K562 (cell line): ENCODE results near the gene CCPG1. TPM values are rescaled to one million over a fixed set of nuclear protein-coding genes. Genes with fewer than 3 reads are reported as not detected.
A peak's percentile ranks its signal among the peaks of the same experiment; 100 is the strongest.

ENCODE experiments used
- ATAC-seq: fragments of 200-7000 bp; cut with Tn5 transposase; 3 replicates; pipeline ENCODE4 v1.9.1; 2020; ENCODE audit warnings: moderate library complexity
- BruUV-seq: library from RNA; stranded (reverse); fragments of 400-500 nt; replicated peaks from 2 replicates; lab custom pipeline; 2021; lab: Mats Ljungman, UMichigan
- CTCF ChIA-PET: fragments of 300-600 bp; formaldehyde crosslinking; extraction: SDS; loops from one replicate; lab custom pipeline; 2021; ENCODE audit warnings: low intra/inter-chr PET ratio; lab: Yijun Ruan, JAX
- POLR2A ChIA-PET: fragments of 300-600, 350-650 bp; sonication (Branson Sonifier 250); formaldehyde crosslinking; extraction: SDS; loops from one replicate; lab custom pipeline; 2021; ENCODE audit warnings: antibody characterized with exemption, inconsistent platforms; lab: Yijun Ruan, JAX
- DNase-seq, 4 experiments: peaks; one replicate each; pipeline versions ENCODE4 v3.0.0 to v3.0.0-alpha.2; 2011 to 2018; ENCODE audit warnings: low spot score in 3 of 4, mixed read lengths in 3 of 4; ENCODE audit errors: extremely low read depth in 1 of 4
- FAIRE-seq: peaks from 2 replicates; lab custom pipeline; 2011; peaks lifted over from hg19 to GRCh38; lab: Jason Lieb, UNC
- H2AFZ ChIP-seq: 2 replicates; pipeline ENCODE4 v1.6.0; 2011; ENCODE audit warnings: low read depth, low read length, control low read depth, inconsistent platforms
- H3K27ac ChIP-seq: fragments of 200-600 bp; 3 replicates; pipeline ENCODE4 v1.8.0; 2011; ENCODE audit warnings: low read depth, mild to moderate bottlenecking, control low read depth, inconsistent platforms, low read length, moderate library complexity, mixed read lengths; ENCODE audit errors: extremely low read depth
- H3K27me3 ChIP-seq, 2 experiments: fragments of 300-600 bp in 1 of 2; 2 replicates in 1 of 2; 3 replicates in 1 of 2; pipeline versions ENCODE4 v1.6.0 to v1.8.0; 2011; ENCODE audit warnings: inconsistent platforms in 2 of 2, low read length in 2 of 2, mild to moderate bottlenecking in 1 of 2, mixed read lengths in 1 of 2, moderate library complexity in 1 of 2; ENCODE audit not compliant: control insufficient read depth in 2 of 2, insufficient read depth in 2 of 2
- H3K36me3 ChIP-seq: fragments of 300-600 bp; 3 replicates; pipeline ENCODE4 v1.8.0; 2011; ENCODE audit warnings: mild to moderate bottlenecking, low read length, inconsistent platforms; ENCODE audit not compliant: control insufficient read depth, insufficient read depth
- H3K4me1 ChIP-seq, 2 experiments: fragments of 200-600 bp in 1 of 2; replicated peaks in 1 of 2; 2 replicates in 1 of 2; 3 replicates in 1 of 2; pipeline versions ENCODE4 v1.5.1 to v1.8.0; 2011; ENCODE audit warnings: inconsistent platforms in 2 of 2, low read length in 2 of 2, mild to moderate bottlenecking in 1 of 2, mixed read lengths in 1 of 2, moderate library complexity in 1 of 2; ENCODE audit not compliant: control insufficient read depth in 2 of 2, insufficient read depth in 2 of 2
- H3K4me2 ChIP-seq: 2 replicates; pipeline ENCODE4 v1.6.1; 2011; ENCODE audit warnings: low read length, control low read depth, inconsistent platforms, mixed read lengths; ENCODE audit not compliant: insufficient read depth
- H3K4me3 ChIP-seq: fragments of 200-600 bp; sonication (generic), shearing (Covaris generic); 2 replicates; pipeline ENCODE4 v1.5.1; 2016; ENCODE audit warnings: control low read depth, inconsistent platforms
- H3K79me2 ChIP-seq: fragments of 200-600 bp; 3 replicates; pipeline ENCODE4 v1.8.0; 2011; ENCODE audit warnings: low read length, inconsistent platforms; ENCODE audit not compliant: control insufficient read depth, insufficient read depth
- H3K9ac ChIP-seq, 2 experiments: 2 replicates each; pipeline versions ENCODE4 v1.6.0 to v1.6.1; 2011; ENCODE audit warnings: low read depth in 2 of 2, low read length in 2 of 2, control low read depth in 1 of 2, inconsistent platforms in 1 of 2, mild to moderate bottlenecking in 1 of 2, mixed read lengths in 1 of 2; ENCODE audit not compliant: insufficient read depth in 1 of 2
- H3K9me1 ChIP-seq: one replicate; pipeline ENCODE4 v1.6.0; 2011; ENCODE audit warnings: inconsistent platforms, mild to moderate bottlenecking, low read length, moderate library complexity; ENCODE audit not compliant: control insufficient read depth, insufficient read depth
- H3K9me3 ChIP-seq: replicated peaks from 2 replicates; pipeline ENCODE4 v1.5.1; 2011; ENCODE audit warnings: low read depth, low read length, inconsistent platforms; ENCODE audit not compliant: control insufficient read depth, insufficient read depth
- H4K20me1 ChIP-seq: replicated peaks from 2 replicates; pipeline ENCODE4 v1.6.1; 2011; ENCODE audit warnings: low read length, inconsistent platforms, mixed read lengths; ENCODE audit not compliant: control insufficient read depth, insufficient read depth
- CXXC5 ChIP-seq: fragments of 250-450 bp; sonication (Bioruptor Pico); IDR thresholded peaks from 2 replicates; pipeline ENCODE4 v1.8.0; 2022; ENCODE audit warnings: inconsistent platforms, mild to moderate bottlenecking, moderate library complexity
- GABPB2 ChIP-seq: fragments of 250-450 bp; sonication (Bioruptor Pico); conservative IDR thresholded peaks from 2 replicates; pipeline ENCODE4 v1.5.1; 2021; ENCODE audit warnings: mild to moderate bottlenecking
- RAD51 ChIP-seq: fragments of 450-650 bp; IDR thresholded peaks from 2 replicates; pipeline ENCODE4 v1.7.1; 2016; ENCODE audit warnings: low read depth, mild to moderate bottlenecking, borderline replicate concordance
- RBM34 ChIP-seq: fragments of 200-400 bp; formaldehyde crosslinking; IDR thresholded peaks from 2 replicates; pipeline ENCODE4 v1.6.1; 2018; ENCODE audit warnings: low read length, borderline replicate concordance; ENCODE audit not compliant: insufficient read depth
- WGBS: fragments of 100-300 bp; shearing (Covaris generic); methylation state at CpG from one replicate; pipeline ENCODE4 v1.1.6; 2016; ENCODE audit warnings: low coverage, mixed read lengths; ENCODE audit not compliant: insufficient coverage; ENCODE audit errors: missing lambda C conversion rate; 5-methylcytosine and 5-hydroxymethylcytosine counted together
- in situ Hi-C: fragments of 300-500 bp; cut with MboI; formaldehyde crosslinking; loops from 4 replicates; pipeline ENCODE4 v1.15.0; 2018; ENCODE audit warnings: inconsistent platforms, mixed read lengths
- intact Hi-C: fragments of 100-400 bp; cut with micrococcal nuclease; formaldehyde crosslinking; loops from 2 replicates; pipeline ENCODE4 v1.14.2; 2022
- polyA plus RNA-seq, 8 experiments: library from polyadenylated mRNA; depleted of rRNA in 4 of 8; stranded (reverse) in 5 of 8; unstranded in 3 of 8; fragments of >200 nt; fragmentation: Nextera tagmentation in 2 of 8; fragmentation: Illumina TruSeq in 1 of 8; extraction: Ambion mirVana in 2 of 8; extraction: Trizol in 1 of 8; gene quantifications; 2 replicates each; pipeline versions ENCODE4 v1.2.1 to v1.2.3, GENCODE V29; 2011 to 2014; ENCODE audit warnings: inconsistent platforms in 1 of 8, missing spikeins in 1 of 8
- total RNA-seq, 7 experiments: library from RNA; depleted of rRNA in 6 of 7; stranded (reverse); fragments of >200 nt in 6 of 7; fragmentation: Illumina TruSeq in 2 of 7; extraction: Trizol in 2 of 7; gene quantifications; 2 replicates each; pipeline versions ENCODE4 v1.2.1 to v1.2.3, GENCODE V29; 2011 to 2021; ENCODE audit warnings: low replicate concordance in 1 of 7
- TF ChIP-seq, protein P1 (sequence below): fragments of 250-450 bp; sonication (Bioruptor Pico); IDR thresholded peaks from 2 replicates; pipeline ENCODE4 v1.8.0; 2022; ENCODE audit warnings: moderate library complexity, mild to moderate bottlenecking, inconsistent platforms
- TF ChIP-seq, protein P2 (sequence below): sonication (generic); formaldehyde crosslinking; IDR thresholded peaks from 2 replicates; pipeline ENCODE4 v1.9.0; 2022; ENCODE audit warnings: mild to moderate bottlenecking, missing genetic modification reagents
- TF ChIP-seq, protein P3 (sequence below): fragments of 450-650 bp; conservative IDR thresholded peaks from 2 replicates; pipeline ENCODE4 v1.6.1; 2016; ENCODE audit warnings: missing genetic modification characterization, low read depth, mild to moderate bottlenecking, control low read depth, missing compliant biosample characterization
- TF ChIP-seq, protein P4 (sequence below): fragments of 450-650 bp; IDR thresholded peaks from 2 replicates; pipeline ENCODE4 v1.6.1; 2016; ENCODE audit warnings: mild to moderate bottlenecking
- TF ChIP-seq, protein P5 (sequence below): fragments of 450-650 bp; formaldehyde crosslinking; IDR thresholded peaks from 2 replicates; pipeline ENCODE4 v1.4.0; 2020; ENCODE audit warnings: mild to moderate bottlenecking, mixed read lengths
- TF ChIP-seq, protein P6 (sequence below): sonication (generic); formaldehyde crosslinking; IDR thresholded peaks from 2 replicates; pipeline ENCODE4 v1.8.1; 2023; ENCODE audit warnings: mild to moderate bottlenecking, missing genetic modification reagents

CCPG1 gene
- total and polyA plus RNA-seq, 9 of the 15 experiments (the other 6 are each of a cell fraction or from before 2014, with no cell fraction given): 33.0 to 54.9 (median 41.1) TPM

DNA sequence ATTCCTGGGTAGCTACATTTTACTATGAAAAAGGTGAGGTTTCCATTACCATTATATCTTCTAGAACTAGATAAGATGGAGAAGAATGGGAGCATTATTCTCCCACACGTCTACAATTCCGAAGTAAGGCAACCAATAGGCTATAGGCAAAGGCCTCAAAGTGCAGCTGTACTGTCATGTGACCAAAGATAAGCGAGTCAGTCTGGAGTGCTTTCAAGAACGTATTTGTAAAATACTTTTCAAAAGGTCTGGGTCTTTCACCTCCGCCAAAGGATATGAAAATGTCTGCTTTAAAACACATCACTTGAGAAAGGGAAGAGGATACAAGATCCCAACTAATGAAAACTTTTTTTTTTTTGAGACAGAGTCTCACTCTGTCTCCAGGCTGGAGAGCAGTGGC is 9.9 kb downstream of the CCPG1 start:
- Histone ChIP-seq H3K4me3 (no peak overlapping the region), H3K9me3 (peaks cover 8% of the 10 kb centered on the region), H2AFZ (0 out of 2 replicates have a peak overlapping the region, but pooled peaks have one; percentile 28), H3K9me1 (no peaks in the 10 kb centered on the region), H3K27ac (peak overlapping the region; percentile 96), H4K20me1 (no peaks in the 10 kb centered on the region), H3K4me1 (peaks cover 15 to 40% of the 10 kb centered on the region in 2 experiments), H3K9ac (peak overlapping the region in 1 of 2 experiments; percentile 82; a peak in 1 of 4 replicates), H3K79me2 (peaks cover 98% of the 10 kb centered on the region), H3K27me3 (no peaks in the 10 kb centered on the region), H3K4me2 (peak overlapping the region; percentile 82), H3K36me3 (peaks cover 9% of the 10 kb centered on the region; the same call in 1 of the 3 replicates)
- intact Hi-C loops: loop anchor here (5.0 kb wide), 1 partner anchor 1924 kb away; no protein-coding TSS in a partner anchor
- POLR2A ChIA-PET: interaction anchor here (1.0 kb wide), 1 partner anchor 10 kb away, joined by 3 read pairs; no protein-coding TSS in a partner anchor
- no TSS peak for BruUV-seq
- in situ Hi-C loops: no loop called here
- FAIRE-seq (no peak), ATAC-seq (peak; percentile 18; the same call in 2 of the 3 replicates), DNase-seq (peak; percentile 19 to 58 (median 29))
- WGBS: 18% methylated on average over 5 of the region's 5 CpGs
- CTCF ChIA-PET: interaction anchor here (1.4 kb wide), 1 partner anchor 10 kb away, joined by 3 read pairs; the partner anchor contains the start of genes CCPG1 and PIERCE2
- TF ChIP-seq CXXC5 (CRISPR knock-in tag) (peak; percentile 37), RAD51 (peak; percentile 82), RBM34 (no peak), GABPB2 (CRISPR knock-in tag) (no peak)
- TF ChIP-seq, protein P1, sequence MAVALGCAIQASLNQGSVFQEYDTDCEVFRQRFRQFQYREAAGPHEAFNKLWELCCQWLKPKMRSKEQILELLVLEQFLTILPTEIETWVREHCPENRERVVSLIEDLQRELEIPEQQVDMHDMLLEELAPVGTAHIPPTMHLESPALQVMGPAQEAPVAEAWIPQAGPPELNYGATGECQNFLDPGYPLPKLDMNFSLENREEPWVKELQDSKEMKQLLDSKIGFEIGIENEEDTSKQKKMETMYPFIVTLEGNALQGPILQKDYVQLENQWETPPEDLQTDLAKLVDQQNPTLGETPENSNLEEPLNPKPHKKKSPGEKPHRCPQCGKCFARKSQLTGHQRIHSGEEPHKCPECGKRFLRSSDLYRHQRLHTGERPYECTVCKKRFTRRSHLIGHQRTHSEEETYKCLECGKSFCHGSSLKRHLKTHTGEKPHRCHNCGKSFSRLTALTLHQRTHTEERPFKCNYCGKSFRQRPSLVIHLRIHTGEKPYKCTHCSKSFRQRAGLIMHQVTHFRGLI (CRISPR knock-in tag): 0 out of 2 replicates have a peak, but pooled peaks have one; percentile 40
- TF ChIP-seq, protein P2, sequence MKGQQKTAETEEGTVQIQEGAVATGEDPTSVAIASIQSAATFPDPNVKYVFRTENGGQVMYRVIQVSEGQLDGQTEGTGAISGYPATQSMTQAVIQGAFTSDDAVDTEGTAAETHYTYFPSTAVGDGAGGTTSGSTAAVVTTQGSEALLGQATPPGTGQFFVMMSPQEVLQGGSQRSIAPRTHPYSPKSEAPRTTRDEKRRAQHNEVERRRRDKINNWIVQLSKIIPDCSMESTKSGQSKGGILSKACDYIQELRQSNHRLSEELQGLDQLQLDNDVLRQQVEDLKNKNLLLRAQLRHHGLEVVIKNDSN (CRISPR knock-in tag): peak; percentile 68
- TF ChIP-seq, protein P3, sequence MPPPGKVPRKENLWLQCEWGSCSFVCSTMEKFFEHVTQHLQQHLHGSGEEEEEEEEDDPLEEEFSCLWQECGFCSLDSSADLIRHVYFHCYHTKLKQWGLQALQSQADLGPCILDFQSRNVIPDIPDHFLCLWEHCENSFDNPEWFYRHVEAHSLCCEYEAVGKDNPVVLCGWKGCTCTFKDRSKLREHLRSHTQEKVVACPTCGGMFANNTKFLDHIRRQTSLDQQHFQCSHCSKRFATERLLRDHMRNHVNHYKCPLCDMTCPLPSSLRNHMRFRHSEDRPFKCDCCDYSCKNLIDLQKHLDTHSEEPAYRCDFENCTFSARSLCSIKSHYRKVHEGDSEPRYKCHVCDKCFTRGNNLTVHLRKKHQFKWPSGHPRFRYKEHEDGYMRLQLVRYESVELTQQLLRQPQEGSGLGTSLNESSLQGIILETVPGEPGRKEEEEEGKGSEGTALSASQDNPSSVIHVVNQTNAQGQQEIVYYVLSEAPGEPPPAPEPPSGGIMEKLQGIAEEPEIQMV (tag): no peak
- TF ChIP-seq, protein P4, sequence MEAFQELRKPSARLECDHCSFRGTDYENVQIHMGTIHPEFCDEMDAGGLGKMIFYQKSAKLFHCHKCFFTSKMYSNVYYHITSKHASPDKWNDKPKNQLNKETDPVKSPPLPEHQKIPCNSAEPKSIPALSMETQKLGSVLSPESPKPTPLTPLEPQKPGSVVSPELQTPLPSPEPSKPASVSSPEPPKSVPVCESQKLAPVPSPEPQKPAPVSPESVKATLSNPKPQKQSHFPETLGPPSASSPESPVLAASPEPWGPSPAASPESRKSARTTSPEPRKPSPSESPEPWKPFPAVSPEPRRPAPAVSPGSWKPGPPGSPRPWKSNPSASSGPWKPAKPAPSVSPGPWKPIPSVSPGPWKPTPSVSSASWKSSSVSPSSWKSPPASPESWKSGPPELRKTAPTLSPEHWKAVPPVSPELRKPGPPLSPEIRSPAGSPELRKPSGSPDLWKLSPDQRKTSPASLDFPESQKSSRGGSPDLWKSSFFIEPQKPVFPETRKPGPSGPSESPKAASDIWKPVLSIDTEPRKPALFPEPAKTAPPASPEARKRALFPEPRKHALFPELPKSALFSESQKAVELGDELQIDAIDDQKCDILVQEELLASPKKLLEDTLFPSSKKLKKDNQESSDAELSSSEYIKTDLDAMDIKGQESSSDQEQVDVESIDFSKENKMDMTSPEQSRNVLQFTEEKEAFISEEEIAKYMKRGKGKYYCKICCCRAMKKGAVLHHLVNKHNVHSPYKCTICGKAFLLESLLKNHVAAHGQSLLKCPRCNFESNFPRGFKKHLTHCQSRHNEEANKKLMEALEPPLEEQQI: peak; percentile 47; the same call in 1 of the 2 replicates
- TF ChIP-seq, protein P5, sequence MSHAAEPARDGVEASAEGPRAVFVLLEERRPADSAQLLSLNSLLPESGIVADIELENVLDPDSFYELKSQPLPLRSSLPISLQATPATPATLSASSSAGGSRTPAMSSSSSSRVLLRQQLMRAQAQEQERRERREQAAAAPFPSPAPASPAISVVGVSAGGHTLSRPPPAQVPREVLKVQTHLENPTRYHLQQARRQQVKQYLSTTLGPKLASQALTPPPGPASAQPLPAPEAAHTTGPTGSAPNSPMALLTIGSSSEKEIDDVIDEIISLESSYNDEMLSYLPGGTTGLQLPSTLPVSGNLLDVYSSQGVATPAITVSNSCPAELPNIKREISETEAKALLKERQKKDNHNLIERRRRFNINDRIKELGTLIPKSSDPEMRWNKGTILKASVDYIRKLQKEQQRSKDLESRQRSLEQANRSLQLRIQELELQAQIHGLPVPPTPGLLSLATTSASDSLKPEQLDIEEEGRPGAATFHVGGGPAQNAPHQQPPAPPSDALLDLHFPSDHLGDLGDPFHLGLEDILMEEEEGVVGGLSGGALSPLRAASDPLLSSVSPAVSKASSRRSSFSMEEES (CRISPR knock-in tag): peak; percentile 92
- TF ChIP-seq, protein P6, sequence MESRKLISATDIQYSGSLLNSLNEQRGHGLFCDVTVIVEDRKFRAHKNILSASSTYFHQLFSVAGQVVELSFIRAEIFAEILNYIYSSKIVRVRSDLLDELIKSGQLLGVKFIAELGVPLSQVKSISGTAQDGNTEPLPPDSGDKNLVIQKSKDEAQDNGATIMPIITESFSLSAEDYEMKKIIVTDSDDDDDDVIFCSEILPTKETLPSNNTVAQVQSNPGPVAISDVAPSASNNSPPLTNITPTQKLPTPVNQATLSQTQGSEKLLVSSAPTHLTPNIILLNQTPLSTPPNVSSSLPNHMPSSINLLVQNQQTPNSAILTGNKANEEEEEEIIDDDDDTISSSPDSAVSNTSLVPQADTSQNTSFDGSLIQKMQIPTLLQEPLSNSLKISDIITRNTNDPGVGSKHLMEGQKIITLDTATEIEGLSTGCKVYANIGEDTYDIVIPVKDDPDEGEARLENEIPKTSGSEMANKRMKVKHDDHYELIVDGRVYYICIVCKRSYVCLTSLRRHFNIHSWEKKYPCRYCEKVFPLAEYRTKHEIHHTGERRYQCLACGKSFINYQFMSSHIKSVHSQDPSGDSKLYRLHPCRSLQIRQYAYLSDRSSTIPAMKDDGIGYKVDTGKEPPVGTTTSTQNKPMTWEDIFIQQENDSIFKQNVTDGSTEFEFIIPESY (CRISPR knock-in tag): peak; percentile 40; the same call in 1 of the 2 replicates
